HG03442 (cell line): ENCODE results near the gene PRM1.
"Not testable (repeated sequence)": the region's sequence is repeated elsewhere in the genome, so short reads cannot be mapped to it uniquely, and the experiment has no call there.

Experiments used
- ATAC-seq: cut with Tn5 transposase; IDR thresholded peaks from one replicate; pipeline ENCODE4 v1.9.1; 2021; ENCODE audit warnings: mild to moderate bottlenecking, moderate library complexity; ENCODE audit not compliant: unreplicated experiment

PRM1 gene

DNA sequence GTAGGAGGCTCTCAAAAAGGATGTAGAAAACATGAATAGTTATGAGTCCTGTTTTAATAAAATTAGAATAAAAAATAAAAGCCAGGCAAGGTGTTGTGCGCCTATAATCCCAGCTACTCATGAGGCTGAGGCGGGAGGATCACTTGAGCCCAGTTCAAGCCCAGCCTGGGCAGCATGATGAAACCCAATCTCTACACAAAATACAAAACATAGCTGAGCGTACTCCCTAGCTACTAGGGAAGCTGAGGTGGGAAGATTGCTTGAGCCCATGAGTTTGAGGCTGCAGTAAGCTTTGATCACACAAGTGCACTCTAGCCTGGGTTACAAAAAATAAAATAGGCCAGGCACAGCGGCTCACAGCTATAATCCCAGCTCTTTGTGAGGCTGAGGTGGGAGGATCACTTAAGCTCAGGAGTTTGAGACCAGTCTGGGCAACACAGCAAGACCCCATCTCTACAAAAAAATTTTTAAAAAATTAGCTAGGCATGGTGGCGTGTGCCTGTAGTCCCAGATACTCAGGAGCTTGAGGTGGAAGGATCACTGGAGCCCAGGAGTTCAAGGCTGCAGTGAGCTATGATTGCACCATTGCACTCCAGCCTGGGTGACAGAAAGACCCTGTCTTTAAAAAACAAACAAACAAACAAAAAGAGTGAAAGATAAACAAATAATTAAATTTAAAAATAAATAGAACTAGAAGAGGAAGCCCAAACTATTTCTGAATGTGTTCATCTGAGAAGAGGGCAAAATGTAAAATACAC is 17.2 kb upstream of the PRM1 start:
- ATAC-seq, result no peak

- ATAC-seq, result peak; percentile 57
Observed at GRCh38 chr16:11297492-11298142, 16.5 kb upstream of the PRM1 start.

DNA sequence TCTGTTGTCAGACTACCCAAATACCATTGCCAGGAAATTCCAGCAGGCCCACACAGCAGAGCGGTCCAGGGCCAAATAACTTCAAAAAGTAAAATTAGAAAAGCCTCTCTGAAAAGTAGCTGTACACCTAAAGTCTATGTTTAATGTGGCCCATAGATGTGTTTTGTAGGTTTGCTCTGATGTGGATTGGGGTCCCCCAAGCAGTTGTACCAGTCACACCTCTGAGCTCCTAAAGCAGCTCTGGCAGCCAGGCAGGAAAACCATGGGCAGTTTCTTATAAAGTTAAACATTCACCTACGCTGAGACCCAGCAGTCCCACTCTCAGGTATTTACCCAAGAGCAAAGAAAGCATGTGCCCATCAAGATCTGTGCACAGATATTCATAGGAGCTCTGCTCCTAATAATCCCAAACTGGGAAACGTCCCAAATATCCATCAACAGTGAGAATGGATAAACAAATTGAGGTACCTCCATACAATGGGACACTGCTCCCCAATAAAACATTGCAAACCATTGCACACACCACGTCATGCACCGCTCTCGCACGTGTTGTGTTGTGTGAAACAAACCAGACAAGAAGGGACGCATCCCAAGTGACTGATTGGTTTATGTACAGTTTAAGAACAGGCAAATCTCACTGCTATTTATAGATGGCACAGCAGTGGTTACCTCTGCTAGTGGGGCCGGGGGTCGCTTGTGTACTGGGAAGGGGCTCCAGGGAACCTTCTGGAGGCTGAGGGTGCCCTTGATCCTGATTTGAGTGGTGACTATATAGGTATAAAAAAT is 15.8 kb upstream of the PRM1 start:
- no peak for ATAC-seq

DNA sequence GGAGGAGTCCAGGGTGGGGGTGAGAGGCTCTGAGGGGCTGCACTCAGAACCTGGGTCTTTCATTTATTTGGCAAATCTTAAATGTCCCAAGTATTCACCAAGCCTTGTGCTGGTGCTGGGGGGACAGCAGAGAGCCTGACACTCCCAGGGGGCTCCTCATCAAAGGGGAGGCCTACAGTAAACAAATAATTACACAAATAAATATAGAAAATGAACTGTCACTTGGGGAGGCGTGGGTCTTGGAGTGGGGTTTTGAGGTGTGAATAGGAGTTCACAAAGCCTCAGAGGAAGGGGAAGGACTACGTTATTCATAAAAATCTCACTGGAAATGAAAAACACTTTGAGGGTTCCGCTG is 15.2 kb upstream of the PRM1 start:
- ATAC-seq, result no peak

DNA sequence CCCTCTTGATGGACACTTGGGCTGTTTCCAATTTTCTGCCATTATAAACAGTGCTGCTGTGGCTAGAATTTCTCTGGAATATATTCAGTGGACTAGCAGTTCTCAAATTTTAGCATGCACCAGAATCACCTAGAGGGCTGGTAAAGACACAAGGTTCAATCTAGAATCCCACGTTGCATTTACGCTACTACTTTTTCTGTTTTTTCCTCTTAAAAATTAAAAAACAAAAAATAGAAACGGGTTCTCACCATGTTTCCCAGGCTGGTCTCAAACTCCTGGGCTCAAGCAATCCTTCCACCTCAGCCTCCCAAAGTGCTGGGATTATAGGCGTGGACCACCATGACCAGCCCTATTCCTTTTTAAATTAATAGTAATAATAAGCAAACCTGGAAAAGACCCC is 14.5 kb upstream of the PRM1 start:
- ATAC-seq, result no peak

DNA sequence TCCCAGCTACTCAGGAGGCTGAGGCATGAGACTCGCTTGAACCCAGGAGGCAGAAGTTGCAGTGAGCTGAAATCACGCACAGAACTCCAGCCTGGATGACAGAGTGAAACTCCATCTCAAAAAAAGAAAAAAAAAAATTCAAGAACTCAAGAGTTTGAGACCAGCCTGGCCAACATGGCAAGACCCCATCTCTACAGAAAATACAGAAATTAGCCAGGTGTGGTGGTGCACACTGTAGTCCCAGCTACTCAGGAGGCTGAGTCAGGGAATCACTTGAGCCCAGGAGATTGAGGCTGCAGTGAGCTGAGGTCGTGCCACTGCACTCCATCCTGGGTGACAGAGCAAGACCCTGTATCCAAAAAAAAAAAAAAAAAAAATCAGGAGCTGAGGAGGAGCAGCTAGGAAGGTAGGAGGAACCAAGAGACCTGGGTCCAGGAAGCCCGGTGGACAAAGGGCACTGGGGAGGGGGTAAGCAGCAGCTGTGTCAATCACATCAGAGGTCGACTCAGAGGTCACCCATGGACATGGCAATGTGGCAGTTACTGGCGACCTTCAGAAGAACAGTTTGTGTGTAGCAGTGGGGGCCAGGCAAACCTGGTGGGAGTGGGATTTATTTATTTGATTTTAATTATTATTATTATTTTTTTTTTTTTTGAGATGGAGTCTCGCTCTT is 11.1 kb upstream of the PRM1 start:
- no peak for ATAC-seq

DNA sequence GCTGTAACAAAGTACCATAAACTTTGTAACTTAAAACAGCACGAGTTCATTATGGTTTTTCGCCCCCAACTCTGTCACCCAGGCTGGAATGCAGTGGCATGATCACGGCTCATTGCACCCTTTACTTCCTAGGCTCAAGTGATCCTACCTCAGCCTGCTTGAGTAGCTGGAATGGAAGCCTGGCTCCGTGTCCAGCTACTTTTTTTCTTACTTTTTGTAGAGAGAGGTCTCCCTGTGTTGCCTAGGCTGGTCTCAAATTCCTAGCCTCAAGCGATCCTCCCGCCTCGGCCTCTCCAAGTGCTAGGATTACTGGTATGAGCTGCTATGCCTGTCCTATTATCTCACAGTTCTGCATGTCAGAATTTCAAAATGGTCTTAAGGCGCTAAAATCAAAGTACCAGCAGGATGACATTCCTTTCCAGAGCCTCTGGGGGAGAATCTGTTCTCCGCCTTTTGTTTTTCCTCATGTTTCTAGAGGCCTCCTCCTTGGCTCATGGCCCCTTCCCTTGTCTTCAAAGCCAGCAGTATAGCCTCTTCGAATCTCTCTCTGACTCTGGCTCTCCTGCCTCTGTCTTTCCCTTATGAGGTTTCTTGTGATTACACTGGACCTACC is 10.1 kb upstream of the PRM1 start:
- ATAC-seq, result no peak

DNA sequence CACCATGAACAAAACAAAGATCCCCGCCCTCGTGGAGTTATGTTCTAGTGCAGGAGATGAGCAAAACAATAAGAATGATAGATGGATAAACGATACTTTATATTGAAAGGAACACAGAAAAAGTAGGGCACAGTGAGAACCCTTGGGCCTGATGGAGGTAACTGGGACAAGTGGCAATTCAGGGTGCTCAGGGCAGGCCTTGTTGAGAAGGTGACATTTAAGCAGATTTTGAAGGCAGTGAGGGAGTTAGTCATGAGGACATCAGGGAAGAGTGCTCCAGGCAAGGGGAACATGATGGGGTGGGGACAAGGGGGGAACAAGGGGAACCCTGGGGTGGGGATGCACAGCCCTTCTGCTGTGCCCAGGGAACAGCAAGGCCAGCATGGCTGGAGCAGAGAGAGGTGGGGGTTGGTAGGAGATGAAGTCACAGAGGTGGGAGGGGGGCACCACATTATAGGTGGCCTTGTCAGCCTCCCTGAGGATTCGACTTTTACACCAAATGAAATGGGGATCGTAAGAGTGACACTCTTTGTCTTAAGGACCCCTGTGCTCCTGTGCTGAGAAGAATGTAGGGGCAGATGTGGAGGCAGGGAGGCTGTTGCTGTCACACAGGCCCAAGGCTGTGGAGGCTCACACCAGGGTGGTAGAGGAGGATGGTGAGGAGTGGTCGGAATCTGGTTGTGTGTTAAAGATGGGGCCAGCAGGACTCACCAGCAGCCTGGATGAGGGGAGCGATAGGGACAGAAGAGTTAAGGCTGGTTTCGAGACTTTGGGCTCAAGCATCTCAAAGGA is 9.2 kb upstream of the PRM1 start:
- ATAC-seq, result no peak

GRCh38 chr16:11289696-11290095 is 8.6 kb upstream of the PRM1 start:
- ATAC-seq, result not testable (repeated sequence)

DNA sequence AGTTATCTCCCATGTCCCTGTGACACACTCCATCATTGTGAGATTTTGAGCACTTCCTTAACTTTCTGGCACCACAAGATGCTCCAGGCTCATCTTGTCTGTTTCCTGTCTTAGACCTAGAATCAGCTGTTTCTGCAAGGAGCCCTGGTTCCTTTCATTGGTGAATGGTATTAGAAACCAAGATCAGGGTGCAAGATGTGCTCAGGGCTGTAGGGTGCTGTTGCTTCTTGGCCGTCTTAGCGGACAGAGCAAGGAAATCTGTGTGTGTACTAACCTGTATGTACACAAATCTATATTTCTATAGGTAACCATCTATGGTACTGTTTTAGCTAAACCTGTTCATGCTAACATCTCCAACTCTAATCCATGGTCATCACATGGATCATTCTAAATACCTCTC is 8.1 kb upstream of the PRM1 start:
- no peak for ATAC-seq

GRCh38 chr16:11285842-11286241 is 4.7 kb upstream of the PRM1 start:
- no peak for ATAC-seq

DNA sequence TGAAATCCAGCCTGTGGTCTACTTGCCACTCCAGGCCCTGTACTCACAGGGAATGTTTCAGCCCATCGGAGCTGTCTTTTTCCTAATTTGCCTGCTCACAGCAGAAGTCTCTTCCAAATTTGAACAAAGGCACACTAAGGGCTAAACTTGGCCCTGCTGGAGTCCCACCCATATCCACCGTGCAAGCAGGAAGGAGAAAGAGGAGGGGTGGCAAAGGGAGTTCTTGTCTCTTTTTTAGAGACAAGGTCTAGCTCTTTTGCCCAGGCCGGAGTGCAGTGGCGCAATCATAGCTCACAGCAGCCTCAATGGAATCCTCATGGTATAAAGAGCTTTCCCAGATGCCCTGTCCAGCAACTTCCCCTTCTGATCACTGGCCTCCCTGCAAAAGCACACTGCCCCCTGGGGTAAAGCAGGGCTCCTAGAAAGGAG is 2.7 kb upstream of the PRM1 start:
- ATAC-seq, result no peak

DNA sequence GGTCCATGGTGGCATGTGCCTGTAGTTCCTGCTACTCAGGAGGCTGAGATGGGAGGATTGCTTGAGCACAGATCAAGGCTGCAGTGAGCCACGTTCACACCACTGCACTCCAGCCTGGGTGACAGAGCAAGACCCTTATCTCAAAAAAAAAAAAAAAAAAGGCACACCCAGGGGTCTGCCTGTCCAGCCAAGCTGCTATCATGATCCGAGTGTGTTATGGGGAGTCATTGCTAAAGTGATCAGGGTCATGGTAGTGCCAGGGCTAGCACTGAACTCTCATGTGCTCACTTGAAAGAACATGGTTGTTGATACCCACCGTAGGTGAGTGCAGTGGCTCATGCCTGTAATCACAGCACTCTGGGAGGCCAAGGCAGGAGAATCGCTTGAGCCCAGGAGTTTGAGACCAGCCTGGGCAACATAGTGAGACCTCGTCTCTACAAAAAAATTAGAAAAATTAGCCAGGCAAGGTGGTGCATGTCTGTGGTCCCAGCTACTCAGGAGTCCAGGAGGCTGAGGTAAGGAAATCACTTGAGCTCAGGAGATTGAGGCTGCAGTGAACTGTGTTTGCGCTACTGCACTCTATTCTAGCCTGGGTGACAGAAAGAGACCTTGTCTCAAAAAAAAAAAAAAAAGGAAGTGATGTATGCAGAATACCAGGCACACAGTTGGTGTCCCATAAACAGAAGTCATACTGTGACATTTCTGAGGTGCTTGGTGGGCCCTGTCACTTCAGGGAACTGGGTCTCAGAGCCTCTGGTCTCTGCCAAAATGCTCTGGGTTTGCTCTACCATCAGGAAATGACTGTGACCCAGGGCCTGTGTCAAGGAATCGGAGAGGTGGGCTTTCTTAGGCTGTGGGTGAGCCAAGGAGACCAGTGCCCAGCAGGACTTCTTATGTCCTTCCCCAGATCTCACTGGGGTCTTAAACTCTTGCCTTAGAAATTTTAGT is 2.2 kb downstream of the PRM1 start:
- no peak for ATAC-seq

- no peak for ATAC-seq
Observed at GRCh38 chr16:11277607-11278337, 3.4 kb downstream of the PRM1 start.

- ATAC-seq, result no peak
Observed at GRCh38 chr16:11276896-11277593, 4.1 kb downstream of the PRM1 start.

- no peak for ATAC-seq
Observed at GRCh38 chr16:11276143-11276895, 4.8 kb downstream of the PRM1 start, which contains the start of gene PRM2. PRM2 (minus strand) TSS chr16:11276480; CDS start chr16:11276370, 110 bp downstream.

- ATAC-seq, result no peak
Observed at GRCh38 chr16:11274964-11275363, 6.2 kb downstream of the PRM1 start.
